CD4-positive, alpha-beta memory T cell (primary cell): ENCODE data around the gene SIMC1. TPM values are rescaled to one million over a fixed set of nuclear protein-coding genes. Genes with fewer than 3 reads are reported as not detected.
A peak's percentile ranks its signal among the peaks of the same experiment; 100 is the strongest.

Source experiments
- CTCF ChIA-PET: fragments of 350-600 bp; sonication (Branson Sonifier 250); formaldehyde crosslinking; loops from one replicate; lab custom pipeline; 2021; ENCODE audit warnings: inconsistent platforms; ENCODE audit not compliant: partially characterized antibody; lab: Charles Lee
- POLR2A ChIA-PET: fragments of 350-600 bp; sonication (Branson Sonifier 250); formaldehyde crosslinking; loops from one replicate; lab custom pipeline; 2021; ENCODE audit not compliant: partially characterized antibody; lab: Charles Lee
- DNase-seq, 5 donors: peaks; one replicate each; pipeline versions ENCODE4 v3.0.0 to v3.0.0-alpha.2; 2020 to 2022; ENCODE audit warnings: mixed read lengths in 1 of 5
- H3K27ac ChIP-seq: one replicate; pipeline ENCODE4 v1.7.0; 2013; ENCODE audit warnings: low read depth, low read length
- H3K27me3 ChIP-seq: 2 replicates; pipeline ENCODE4 v1.7.0; 2013; ENCODE audit warnings: mild to moderate bottlenecking, low read length, moderate library complexity; ENCODE audit not compliant: insufficient read depth
- H3K36me3 ChIP-seq: 2 replicates; pipeline ENCODE4 v1.7.0; 2013; ENCODE audit warnings: mild to moderate bottlenecking, low read length, moderate library complexity; ENCODE audit not compliant: insufficient read depth
- H3K4me1 ChIP-seq: 2 replicates; pipeline ENCODE4 v1.7.0; 2013; ENCODE audit warnings: mild to moderate bottlenecking, low read length, moderate library complexity; ENCODE audit not compliant: insufficient read depth
- H3K4me3 ChIP-seq, 2 donors: one replicate each; pipeline ENCODE4 v1.7.0; 2013; ENCODE audit warnings: low read length in 2 of 2, mild to moderate bottlenecking in 1 of 2
- H3K9me3 ChIP-seq, 2 donors: one replicate each; pipeline ENCODE4 v1.7.0; 2013; ENCODE audit warnings: low read length in 2 of 2, control low read depth in 1 of 2; ENCODE audit not compliant: control insufficient read depth in 1 of 2
- H3K27ac Mint-ChIP-seq, 7 donors: one replicate each; pipeline ENCODE4 v1.8.0; 2020 to 2021; ENCODE audit warnings: mixed read lengths in 7 of 7, mild to moderate bottlenecking in 6 of 7, inconsistent platforms in 3 of 7, moderate library complexity in 3 of 7
- H3K27me3 Mint-ChIP-seq, 2 donors: one replicate each; pipeline ENCODE4 v1.8.0; 2020 to 2021; ENCODE audit warnings: mixed read lengths in 2 of 2
- H3K36me3 Mint-ChIP-seq, 2 donors: one replicate each; pipeline ENCODE4 v1.8.0; 2020 to 2021; ENCODE audit warnings: mixed read lengths in 2 of 2, inconsistent platforms in 1 of 2, mild to moderate bottlenecking in 1 of 2
- H3K4me1 Mint-ChIP-seq, 4 donors: one replicate each; pipeline ENCODE4 v1.8.0; 2020 to 2021; ENCODE audit warnings: mixed read lengths in 4 of 4, mild to moderate bottlenecking in 1 of 4
- H3K4me3 Mint-ChIP-seq, 8 donors: one replicate each; pipeline ENCODE4 v1.8.0; 2020 to 2021; ENCODE audit warnings: mixed read lengths in 8 of 8, mild to moderate bottlenecking in 7 of 8, moderate library complexity in 6 of 8, inconsistent platforms in 3 of 8
- H3K9me3 Mint-ChIP-seq, 8 donors: one replicate each; pipeline ENCODE4 v1.8.0; 2020 to 2021; ENCODE audit warnings: mixed read lengths in 8 of 8, mild to moderate bottlenecking in 5 of 8, inconsistent platforms in 3 of 8, moderate library complexity in 1 of 8
- intact Hi-C: fragments of 100-400 bp; cut with micrococcal nuclease; formaldehyde crosslinking; loops from one replicate; pipeline ENCODE4 v1.15.1; 2023
- polyA plus RNA-seq, 2 donors: library from polyadenylated mRNA; unstranded; fragments of 300-500 nt; fragmentation: Illumina TruSeq; gene quantifications; one replicate each; pipeline ENCODE4 v1.2.3, GENCODE V29; 2021
- total RNA-seq, 2 experiments: library from RNA; stranded (reverse); gene quantifications; one replicate each; pipeline ENCODE4 v1.2.3, GENCODE V29; 2021

Gene SIMC1
- total and polyA plus RNA-seq, 4 experiments from 2014 or later, result 3.1 to 27.3 (median 21.6) TPM

DNA sequence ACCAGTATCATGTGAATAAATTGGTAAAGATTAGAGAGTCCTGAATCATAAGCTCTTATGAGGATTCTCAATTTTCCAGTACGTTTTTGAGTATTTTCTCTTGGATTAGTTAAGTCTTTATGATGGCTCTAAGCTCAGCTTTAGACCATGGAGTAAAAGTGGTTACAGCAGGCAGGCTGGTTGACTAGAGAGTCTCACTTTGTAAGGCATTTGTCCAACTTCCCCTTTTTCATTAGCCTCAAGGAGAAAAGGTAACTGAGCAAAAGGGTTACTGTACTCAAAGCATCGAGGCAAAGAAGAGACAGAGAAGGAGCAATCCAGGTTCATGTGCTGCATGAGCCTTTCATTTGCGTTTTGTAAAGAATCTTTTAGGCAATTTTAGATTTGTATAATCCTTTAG is 141.7 kb downstream of the SIMC1 start:
- Mint-ChIP-seq H3K4me1 (no peaks in the 10 kb centered on the region), H3K27ac (peak overlapping the region in 3 of 7 donors; percentile 9 to 43 (median 25)), H3K9me3 (no peaks in the 10 kb centered on the region), H3K27me3 (no peaks in the 10 kb centered on the region), H3K4me3 (no peak overlapping the region), H3K36me3 (peaks cover 13 to 38% of the 10 kb centered on the region in 2 donors)
- Histone ChIP-seq H3K4me1 (no peaks in the 10 kb centered on the region), H3K9me3 (no peaks in the 10 kb centered on the region), H3K4me3 (no peak overlapping the region), H3K27ac (no peak overlapping the region), H3K27me3 (no peaks in the 10 kb centered on the region), H3K36me3 (peaks cover 31% of the 10 kb centered on the region)
- POLR2A ChIA-PET, result interaction anchor here (0.7 kb wide), 1 partner anchor 9 kb away, joined by 3 read pairs; no protein-coding TSS in a partner anchor
- CTCF ChIA-PET, result no interaction called here
- intact Hi-C loops, result no loop called here
- no peak for DNase-seq

DNA sequence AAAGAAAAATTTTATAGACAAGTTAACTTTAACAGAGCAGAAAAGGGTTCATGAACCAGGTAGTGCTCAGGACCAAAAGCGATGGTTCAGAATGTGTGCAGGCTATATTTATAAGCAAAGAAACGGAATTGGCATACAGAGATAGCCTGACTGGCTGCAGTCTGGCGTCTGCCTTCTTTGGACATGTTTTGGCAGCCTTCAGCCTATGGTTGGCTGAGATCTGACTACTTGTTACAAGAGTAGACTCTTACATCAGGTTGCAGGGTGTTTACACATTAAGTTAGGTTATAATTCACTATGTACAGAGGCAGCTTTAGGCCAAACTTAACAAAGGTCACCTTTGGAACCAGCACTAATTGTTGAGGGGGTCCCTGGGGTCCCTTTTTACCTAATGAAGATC is 143.2 kb downstream of the SIMC1 start:
- ChIA-PET POLR2A (no interaction called here), CTCF (no interaction called here)
- no peak overlapping the region for H3K4me3 Mint-ChIP-seq
- H3K9me3 Mint-ChIP-seq, result no peaks in the 10 kb centered on the region
- no peak overlapping the region for H3K27ac Mint-ChIP-seq
- no peak overlapping the region for H3K4me3 ChIP-seq
- peaks cover 3% of the 10 kb centered on the region for H3K4me1 ChIP-seq
- intact Hi-C loops, result no loop called here
- H3K9me3 ChIP-seq, result no peaks in the 10 kb centered on the region
- no peak for DNase-seq
- no peaks in the 10 kb centered on the region for H3K27me3 ChIP-seq
- peaks cover 42% of the 10 kb centered on the region for H3K36me3 ChIP-seq
- H3K36me3 Mint-ChIP-seq, result peaks cover 21 to 51% of the 10 kb centered on the region in 2 donors
- H3K27ac ChIP-seq, result no peak overlapping the region
- H3K27me3 Mint-ChIP-seq, result no peaks in the 10 kb centered on the region
- H3K4me1 Mint-ChIP-seq, result peaks cover 2 to 11% (median 5%) of the 10 kb centered on the region in 4 donors

GRCh38 chr5:176381979-176382378 is 143.8 kb downstream of the SIMC1 start:
- no peak overlapping the region for H3K27ac Mint-ChIP-seq
- H3K9me3 Mint-ChIP-seq, result no peaks in the 10 kb centered on the region
- no peaks in the 10 kb centered on the region for H3K27me3 Mint-ChIP-seq
- Histone ChIP-seq H3K27me3 (no peaks in the 10 kb centered on the region), H3K9me3 (no peaks in the 10 kb centered on the region), H3K27ac (no peak overlapping the region), H3K4me1 (peaks cover 8% of the 10 kb centered on the region), H3K4me3 (no peak overlapping the region), H3K36me3 (peaks cover 45% of the 10 kb centered on the region)
- H3K4me3 Mint-ChIP-seq, result no peak overlapping the region
- H3K4me1 Mint-ChIP-seq, result peaks cover 5 to 16% (median 10%) of the 10 kb centered on the region in 4 donors
- intact Hi-C loops, result no loop called here
- peaks cover 26 to 54% of the 10 kb centered on the region in 2 donors for H3K36me3 Mint-ChIP-seq
- DNase-seq, result no peak
- CTCF ChIA-PET, result no interaction called here
- POLR2A ChIA-PET, result no interaction called here

DNA sequence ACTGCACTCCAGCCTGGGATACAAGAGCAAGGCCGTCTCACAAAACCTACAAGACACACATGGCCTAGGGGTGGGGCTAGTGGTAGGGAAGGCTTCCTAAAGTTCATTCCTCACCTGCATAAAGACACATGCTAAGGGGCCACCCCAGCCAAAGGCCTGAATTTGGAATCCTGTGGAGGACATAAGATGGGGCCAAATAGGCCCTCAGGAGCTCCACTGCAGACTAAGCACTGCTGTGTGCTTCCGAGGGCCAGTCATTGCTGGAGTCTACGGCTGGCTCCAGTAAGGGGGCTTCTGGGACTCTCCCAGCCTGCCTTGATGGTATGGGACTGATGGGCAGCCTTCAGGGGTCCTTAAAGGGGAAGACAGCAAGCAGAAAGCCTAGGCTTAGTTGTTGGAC is 144.5 kb downstream of the SIMC1 start:
- no peaks in the 10 kb centered on the region for H3K9me3 ChIP-seq
- no peak overlapping the region for H3K27ac ChIP-seq
- peaks cover 45% of the 10 kb centered on the region for H3K36me3 ChIP-seq
- Mint-ChIP-seq H3K36me3 (peaks cover 26 to 57% of the 10 kb centered on the region in 2 donors), H3K4me1 (peaks cover 9 to 24% (median 16%) of the 10 kb centered on the region in 4 donors), H3K27ac (peak overlapping the region in 1 of 7 donors; percentile 36), H3K4me3 (no peak overlapping the region), H3K9me3 (no peaks in the 10 kb centered on the region), H3K27me3 (no peaks in the 10 kb centered on the region)
- no peaks in the 10 kb centered on the region for H3K27me3 ChIP-seq
- no peak overlapping the region for H3K4me3 ChIP-seq
- ChIA-PET CTCF (no interaction called here), POLR2A (no interaction called here)
- intact Hi-C loops, result no loop called here
- no peak for DNase-seq
- peaks cover 16% of the 10 kb centered on the region for H3K4me1 ChIP-seq

- no peak overlapping the region for H3K4me3 ChIP-seq
- intact Hi-C loops, result no loop called here
- CTCF ChIA-PET, result no interaction called here
- DNase-seq, result no peak
- peaks cover 45% of the 10 kb centered on the region for H3K36me3 ChIP-seq
- Mint-ChIP-seq H3K4me1 (peaks cover 13 to 30% (median 21%) of the 10 kb centered on the region in 4 donors), H3K9me3 (peaks cover 0 to 1% (median 0%) of the 10 kb centered on the region in 8 donors), H3K27me3 (no peaks in the 10 kb centered on the region), H3K27ac (no peak overlapping the region), H3K4me3 (no peak overlapping the region), H3K36me3 (peaks cover 26 to 58% of the 10 kb centered on the region in 2 donors)
- H3K27me3 ChIP-seq, result no peaks in the 10 kb centered on the region
- H3K27ac ChIP-seq, result no peak overlapping the region
- peaks cover 21% of the 10 kb centered on the region for H3K4me1 ChIP-seq
- no peaks in the 10 kb centered on the region for H3K9me3 ChIP-seq
- POLR2A ChIA-PET, result no interaction called here
Measured at GRCh38 chr5:176383248-176383905, 145.2 kb downstream of the SIMC1 start.

GRCh38 chr5:176383961-176384360 is 145.7 kb downstream of the SIMC1 start:
- Histone ChIP-seq H3K4me1 (peaks cover 21% of the 10 kb centered on the region), H3K9me3 (no peaks in the 10 kb centered on the region), H3K4me3 (no peak overlapping the region), H3K27me3 (no peaks in the 10 kb centered on the region), H3K27ac (no peak overlapping the region), H3K36me3 (peaks cover 45% of the 10 kb centered on the region)
- no peak overlapping the region for H3K27ac Mint-ChIP-seq
- DNase-seq, result no peak
- peaks cover 14 to 36% (median 24%) of the 10 kb centered on the region in 4 donors for H3K4me1 Mint-ChIP-seq
- no peaks in the 10 kb centered on the region for H3K27me3 Mint-ChIP-seq
- peaks cover 26 to 64% of the 10 kb centered on the region in 2 donors for H3K36me3 Mint-ChIP-seq
- POLR2A ChIA-PET, result no interaction called here
- H3K4me3 Mint-ChIP-seq, result no peak overlapping the region
- intact Hi-C loops, result no loop called here
- peaks cover 0 to 1% (median 0%) of the 10 kb centered on the region in 8 donors for H3K9me3 Mint-ChIP-seq
- CTCF ChIA-PET, result interaction anchor here (0.6 kb wide), 1 partner anchor 148 kb away, joined by 3 read pairs; no protein-coding TSS in a partner anchor

DNA sequence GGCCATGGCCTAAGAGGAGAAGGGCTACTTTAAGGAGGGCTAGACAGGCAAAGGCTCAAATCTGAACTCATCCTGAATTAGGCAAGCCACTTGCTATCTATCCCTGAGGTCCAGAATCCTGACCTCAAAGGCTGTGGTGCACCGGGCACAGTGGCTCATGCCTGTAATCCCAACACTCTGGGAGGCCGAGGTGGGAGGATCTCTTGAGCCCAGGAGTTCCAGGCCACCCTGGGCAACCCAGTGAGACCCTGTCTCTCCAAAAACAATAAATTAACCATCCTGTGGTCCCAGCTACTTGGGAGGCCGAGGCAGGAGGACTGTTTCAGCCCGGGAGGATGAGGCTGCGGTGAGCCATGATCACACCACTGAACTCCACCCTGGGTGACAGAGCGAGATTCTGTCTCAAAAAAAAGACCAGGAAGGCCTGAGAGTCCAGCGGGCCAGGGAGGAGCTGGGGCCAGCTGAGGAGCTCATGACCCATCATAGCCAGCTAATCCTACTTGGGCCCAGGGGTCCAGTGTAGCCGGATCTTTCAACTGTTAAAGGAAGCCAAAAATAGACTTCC is 146.2 kb downstream of the SIMC1 start:
- Mint-ChIP-seq H3K27me3 (no peaks in the 10 kb centered on the region), H3K36me3 (peaks cover 26 to 68% of the 10 kb centered on the region in 2 donors), H3K27ac (no peak overlapping the region), H3K4me1 (peaks cover 15 to 41% (median 26%) of the 10 kb centered on the region in 4 donors), H3K9me3 (peaks cover 0 to 1% (median 0%) of the 10 kb centered on the region in 8 donors), H3K4me3 (no peak overlapping the region)
- Histone ChIP-seq H3K4me3 (no peak overlapping the region), H3K27ac (no peak overlapping the region), H3K9me3 (no peaks in the 10 kb centered on the region), H3K4me1 (peaks cover 24% of the 10 kb centered on the region), H3K27me3 (no peaks in the 10 kb centered on the region), H3K36me3 (peaks cover 45% of the 10 kb centered on the region)
- intact Hi-C loops, result no loop called here
- ChIA-PET POLR2A (no interaction called here), CTCF (interaction anchor here (0.6 kb wide), 1 partner anchor 148 kb away, joined by 3 read pairs; no protein-coding TSS in a partner anchor)
- DNase-seq, result no peak
